Central memory CD8-positive, alpha-beta T cell (primary cell): ENCODE measurements around the gene LRCH4.
A peak's percentile ranks its signal among the peaks of the same experiment; 100 is the strongest.

Experiments
- ATAC-seq: fragments of 150-1000 bp; cut with Tn5 transposase; replicated peaks from 2 replicates; pipeline ENCODE4 v1.10.0; 2022; ENCODE audit warnings: mild to moderate bottlenecking, moderate FRiP score, moderate number of reproducible peaks; ENCODE audit not compliant: poor library complexity, severe bottlenecking; ENCODE audit errors: extremely low read depth
- DNase-seq, 2 donors: peaks; one replicate each; pipeline ENCODE4 v3.0.0; 2021; ENCODE audit warnings: low spot score in 2 of 2
- H3K27ac Mint-ChIP-seq: one replicate; pipeline ENCODE4 v1.8.0; 2022; ENCODE audit warnings: low read depth, mild to moderate bottlenecking, moderate library complexity, mixed read lengths
- H3K27me3 Mint-ChIP-seq: one replicate; pipeline ENCODE4 v1.8.0; 2022; ENCODE audit warnings: mixed read lengths
- H3K36me3 Mint-ChIP-seq: one replicate; pipeline ENCODE4 v1.8.0; 2022; ENCODE audit warnings: mild to moderate bottlenecking, moderate library complexity, mixed read lengths; ENCODE audit not compliant: insufficient read depth
- H3K4me1 Mint-ChIP-seq: one replicate; pipeline ENCODE4 v1.8.0; 2022; ENCODE audit warnings: mixed read lengths
- H3K4me3 Mint-ChIP-seq: one replicate; pipeline ENCODE4 v1.8.0; 2022; ENCODE audit warnings: mild to moderate bottlenecking, moderate library complexity, mixed read lengths
- H3K9me3 Mint-ChIP-seq: one replicate; pipeline ENCODE4 v1.8.0; 2022; ENCODE audit warnings: mixed read lengths

Gene LRCH4

GRCh38 chr7:100574362-100575205 lies 11.3 kb downstream of the LRCH4 start:
- H3K27ac Mint-ChIP-seq, result peak overlapping the region; percentile 32
- H3K4me1 Mint-ChIP-seq, result peaks cover 6% of the 10 kb centered on the region
- H3K27me3 Mint-ChIP-seq, result no peaks in the 10 kb centered on the region
- no peak for ATAC-seq
- H3K9me3 Mint-ChIP-seq, result no peaks in the 10 kb centered on the region
- H3K36me3 Mint-ChIP-seq, result peaks cover 34% of the 10 kb centered on the region
- no peak overlapping the region for H3K4me3 Mint-ChIP-seq
- no peak for DNase-seq

GRCh38 chr7:100573691-100574361 lies 12.1 kb downstream of the LRCH4 start, which contains the start of gene SAP25:
SAP25 (minus strand) TSS chr7:100573900; CDS start chr7:100573742, 158 bp downstream.
- Mint-ChIP-seq H3K9me3 (no peaks in the 10 kb centered on the region), H3K27ac (peak within 1 kb of the TSS; percentile 32), H3K36me3 (peaks cover 29% of the 10 kb centered on the region), H3K4me1 (peaks cover 14% of the 10 kb centered on the region), H3K27me3 (no peaks in the 10 kb centered on the region), H3K4me3 (no peak within 1 kb of the TSS)
- DNase-seq (no peak), ATAC-seq (no peak)

DNA sequence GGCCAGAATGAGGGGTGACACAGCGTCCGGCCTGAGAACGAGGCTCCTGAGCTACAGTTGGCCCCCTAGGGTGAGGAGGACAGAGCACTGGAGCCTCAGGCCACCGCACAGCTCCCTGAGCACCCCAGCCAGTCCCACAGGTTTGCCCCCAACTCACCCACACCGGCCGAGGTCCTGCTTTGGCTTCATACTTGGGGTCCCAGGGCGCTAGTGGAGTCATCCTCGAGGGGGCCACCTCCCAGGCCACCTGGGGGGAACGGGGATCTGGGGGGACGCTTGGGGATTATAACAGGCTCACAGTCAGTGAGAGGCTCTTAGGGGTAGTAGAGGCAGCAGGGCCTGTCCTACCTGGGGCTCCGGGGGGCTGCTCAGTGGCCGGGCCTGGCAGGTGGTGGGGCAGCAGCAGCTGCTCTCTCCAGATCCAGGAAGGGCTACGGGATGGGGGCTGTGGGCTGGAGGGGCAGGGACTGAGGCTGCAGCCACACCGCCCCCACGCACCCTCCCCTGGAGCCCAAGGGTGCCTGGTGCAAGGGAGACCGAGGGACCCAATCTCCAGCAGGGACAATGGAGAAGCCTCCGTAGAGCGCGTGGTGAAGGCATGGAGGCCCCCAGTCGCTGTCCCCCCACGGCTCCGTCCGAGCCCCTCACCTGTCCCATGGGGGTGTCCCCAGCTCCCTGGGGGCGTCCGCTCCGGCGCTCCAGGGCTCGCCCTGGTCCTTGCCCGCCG lies 12.8 kb downstream of the LRCH4 start:
- no peaks in the 10 kb centered on the region for H3K27me3 Mint-ChIP-seq
- DNase-seq, result no peak
- no peak overlapping the region for H3K4me3 Mint-ChIP-seq
- peaks cover 18% of the 10 kb centered on the region for H3K4me1 Mint-ChIP-seq
- ATAC-seq, result no peak
- no peak overlapping the region for H3K27ac Mint-ChIP-seq
- peaks cover 29% of the 10 kb centered on the region for H3K36me3 Mint-ChIP-seq
- H3K9me3 Mint-ChIP-seq, result no peaks in the 10 kb centered on the region

- H3K9me3 Mint-ChIP-seq, result no peaks in the 10 kb centered on the region
- H3K36me3 Mint-ChIP-seq, result peaks cover 30% of the 10 kb centered on the region
- H3K27ac Mint-ChIP-seq, result no peak overlapping the region
- DNase-seq, result no peak
- no peak overlapping the region for H3K4me3 Mint-ChIP-seq
- H3K27me3 Mint-ChIP-seq, result no peaks in the 10 kb centered on the region
- no peak for ATAC-seq
- peaks cover 23% of the 10 kb centered on the region for H3K4me1 Mint-ChIP-seq
Measured at GRCh38 chr7:100572281-100572948, 13.5 kb downstream of the LRCH4 start.

DNA sequence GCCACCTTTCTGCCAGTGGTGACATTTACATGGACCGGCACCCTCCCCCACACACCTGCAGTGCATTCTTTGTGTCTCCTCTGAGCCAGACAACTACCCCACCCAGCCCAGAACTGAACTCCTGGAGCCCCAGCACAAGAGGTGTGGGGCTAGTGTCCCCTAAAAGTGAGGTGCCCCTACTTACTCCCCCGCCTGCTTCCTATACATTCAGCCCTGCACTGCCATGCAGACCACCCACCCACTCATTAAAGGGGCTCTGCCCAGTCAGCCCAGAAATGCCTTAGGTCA lies 14.2 kb downstream of the LRCH4 start:
- H3K9me3 Mint-ChIP-seq, result no peaks in the 10 kb centered on the region
- no peak overlapping the region for H3K4me3 Mint-ChIP-seq
- no peaks in the 10 kb centered on the region for H3K27me3 Mint-ChIP-seq
- ATAC-seq (no peak), DNase-seq (no peak)
- H3K4me1 Mint-ChIP-seq, result peaks cover 27% of the 10 kb centered on the region
- H3K36me3 Mint-ChIP-seq, result peaks cover 28% of the 10 kb centered on the region
- H3K27ac Mint-ChIP-seq, result no peak overlapping the region

GRCh38 chr7:100570954-100571828 lies 14.7 kb downstream of the LRCH4 start:
- Mint-ChIP-seq H3K4me3 (peak overlapping the region; percentile 33), H3K27ac (no peak overlapping the region), H3K27me3 (no peaks in the 10 kb centered on the region), H3K36me3 (peaks cover 26% of the 10 kb centered on the region), H3K9me3 (no peaks in the 10 kb centered on the region), H3K4me1 (peaks cover 31% of the 10 kb centered on the region)
- ATAC-seq, result no peak
- no peak for DNase-seq

DNA sequence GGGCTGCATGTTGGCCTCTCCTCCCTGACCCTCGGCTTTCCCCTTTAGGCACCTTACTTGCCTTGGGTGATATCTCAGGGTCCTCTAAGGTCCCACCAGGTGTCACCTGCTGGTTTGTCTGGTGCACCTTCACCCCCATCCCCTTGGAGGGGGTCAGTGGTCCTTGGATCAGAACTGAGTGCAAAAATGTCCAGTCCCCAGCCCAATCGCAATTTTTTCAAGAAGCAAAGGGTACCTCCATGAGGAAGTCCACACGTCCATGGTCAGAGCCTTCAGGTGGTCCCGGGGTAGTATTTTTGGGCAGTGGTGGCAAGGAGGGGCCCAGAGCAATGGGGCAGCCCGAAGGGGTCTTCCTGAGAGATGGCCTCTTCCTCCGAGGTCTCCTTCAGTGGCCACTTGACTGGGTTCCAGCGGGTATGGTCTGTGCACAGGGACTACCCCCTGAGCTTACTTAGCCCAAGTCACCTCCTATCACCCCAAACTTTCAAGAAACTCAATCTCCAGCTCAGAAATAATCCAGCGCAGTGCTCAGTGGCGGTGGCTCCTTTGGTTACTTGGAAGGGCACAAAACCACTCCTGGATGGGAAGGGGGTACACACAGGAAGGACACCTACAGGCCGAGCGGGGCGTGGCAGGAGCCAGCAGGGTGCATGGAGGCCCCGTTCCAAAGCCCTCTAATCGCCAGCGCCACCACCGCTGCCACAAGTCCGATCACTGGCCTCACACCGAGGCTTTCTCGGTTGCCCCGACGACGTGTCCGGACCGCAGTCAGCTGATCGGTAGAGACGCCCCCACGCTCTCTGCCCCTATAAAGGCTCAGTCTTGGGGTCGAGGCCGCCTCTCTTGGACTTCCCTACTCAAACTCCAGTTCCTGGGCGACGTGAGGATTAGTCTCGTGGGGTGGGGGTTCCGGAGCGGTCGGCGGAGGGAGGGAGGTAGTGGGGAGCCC lies 16.8 kb downstream of the LRCH4 start:
- ATAC-seq, result peak; percentile 37
- peaks cover 14% of the 10 kb centered on the region for H3K36me3 Mint-ChIP-seq
- H3K9me3 Mint-ChIP-seq, result no peaks in the 10 kb centered on the region
- DNase-seq, result peak in 1 of 2 donors; percentile 29
- no peaks in the 10 kb centered on the region for H3K27me3 Mint-ChIP-seq
- peak overlapping the region; percentile 33 for H3K4me3 Mint-ChIP-seq
- peak overlapping the region; percentile 67 for H3K27ac Mint-ChIP-seq
- H3K4me1 Mint-ChIP-seq, result peaks cover 37% of the 10 kb centered on the region

DNA sequence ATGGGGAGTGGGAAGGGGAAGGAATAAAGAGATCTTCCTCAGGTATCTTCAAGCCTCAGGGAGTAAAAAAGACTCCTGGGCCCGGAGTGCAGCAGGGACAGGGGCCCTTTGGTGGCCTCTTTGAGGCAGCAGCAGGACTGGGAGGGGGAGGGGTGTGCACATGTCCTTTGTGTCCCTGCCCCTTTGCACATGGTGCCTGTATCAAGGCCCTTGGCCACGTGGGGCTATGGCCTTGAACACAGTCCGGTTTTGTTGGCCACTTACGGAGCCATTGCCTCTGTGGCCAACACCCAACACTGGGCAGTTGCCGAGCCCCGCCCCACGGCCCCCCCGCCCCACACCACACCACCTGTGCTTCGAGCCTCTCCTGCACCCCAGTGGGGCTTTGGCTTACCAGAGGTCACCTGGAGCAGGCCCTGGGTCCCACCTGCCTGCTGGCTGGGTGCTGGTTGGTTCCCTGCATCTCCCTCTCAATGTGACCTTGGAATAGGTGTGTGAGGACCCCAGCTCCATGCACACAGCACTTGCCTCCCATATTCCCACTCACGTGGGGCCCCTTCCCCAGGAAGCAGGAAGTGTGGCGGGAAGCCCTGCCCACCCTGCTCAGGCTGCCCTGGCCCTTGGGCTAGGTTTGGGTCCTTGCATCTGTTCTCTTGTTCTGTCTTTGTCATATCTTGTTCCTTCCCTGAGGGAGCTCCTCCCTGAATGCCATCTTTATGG lies 17.6 kb downstream of the LRCH4 start:
- no peaks in the 10 kb centered on the region for H3K27me3 Mint-ChIP-seq
- peaks cover 44% of the 10 kb centered on the region for H3K4me1 Mint-ChIP-seq
- ATAC-seq (no peak), DNase-seq (no peak)
- peak overlapping the region; percentile 60 for H3K27ac Mint-ChIP-seq
- H3K36me3 Mint-ChIP-seq, result peaks cover 17% of the 10 kb centered on the region
- H3K9me3 Mint-ChIP-seq, result no peaks in the 10 kb centered on the region
- H3K4me3 Mint-ChIP-seq, result peak overlapping the region; percentile 33

- H3K4me1 Mint-ChIP-seq, result peaks cover 44% of the 10 kb centered on the region
- H3K4me3 Mint-ChIP-seq, result no peak overlapping the region
- H3K27ac Mint-ChIP-seq, result no peak overlapping the region
- no peak for ATAC-seq
- no peaks in the 10 kb centered on the region for H3K9me3 Mint-ChIP-seq
- peaks cover 16% of the 10 kb centered on the region for H3K36me3 Mint-ChIP-seq
- DNase-seq, result no peak
- no peaks in the 10 kb centered on the region for H3K27me3 Mint-ChIP-seq
Measured at GRCh38 chr7:100567751-100568175, 18.2 kb downstream of the LRCH4 start.

GRCh38 chr7:100567031-100567730 lies 18.7 kb downstream of the LRCH4 start:
- no peak for DNase-seq
- H3K36me3 Mint-ChIP-seq, result peaks cover 19% of the 10 kb centered on the region
- no peaks in the 10 kb centered on the region for H3K27me3 Mint-ChIP-seq
- ATAC-seq, result no peak
- no peak overlapping the region for H3K4me3 Mint-ChIP-seq
- no peak overlapping the region for H3K27ac Mint-ChIP-seq
- H3K4me1 Mint-ChIP-seq, result peaks cover 43% of the 10 kb centered on the region
- no peaks in the 10 kb centered on the region for H3K9me3 Mint-ChIP-seq
